Measurements from ENCODE around the gene GGA3.
"Not testable (repeated sequence)": the region's sequence is repeated elsewhere in the genome, so short reads cannot be mapped to it uniquely, and the experiment has no call there.

The GGA3 gene

GRCh38 chr17:75288359-75288758, 27.0 kb upstream of the GGA3 start:
- in situ Hi-C loops (cut with HindIII; ENCODE audit: low sequenced_read_pairs): no loop called here
- DNase-seq (ENCODE audit: low read depth, low spot score): no peak
- peak overlapping the region; percentile 55 for H3K4me3 ChIP-seq (ENCODE audit: low read depth, low read length)
- TF ChIP-seq CTCF (IDR thresholded peaks at IDR 0.05; ENCODE audit: low read depth, low read length): no peak

GRCh38 chr17:75287221-75287620, 25.8 kb upstream of the GGA3 start:
- no peak for DNase-seq (ENCODE audit: low read depth, low spot score)
- in situ Hi-C loops (cut with HindIII; ENCODE audit: low sequenced_read_pairs): no loop called here
- no peak overlapping the region for H3K4me3 ChIP-seq (ENCODE audit: low read depth, low read length)
- TF ChIP-seq CTCF (IDR thresholded peaks at IDR 0.05; ENCODE audit: low read depth, low read length): no peak

- no peak for TF ChIP-seq CTCF (IDR thresholded peaks at IDR 0.05; ENCODE audit: low read depth, low read length)
- no peak overlapping the region for H3K4me3 ChIP-seq (ENCODE audit: low read depth, low read length)
- no peak for DNase-seq (ENCODE audit: low read depth, low spot score)
- in situ Hi-C loops (cut with HindIII; ENCODE audit: low sequenced_read_pairs): no loop called here
These were observed 23.7 kb upstream of the GGA3 start for GRCh38 chr17:75285123-75285522.

GRCh38 chr17:75280189-75280588, 18.8 kb upstream of the GGA3 start:
- in situ Hi-C loops (cut with HindIII; ENCODE audit: low sequenced_read_pairs); H3K4me3 ChIP-seq (ENCODE audit: low read depth, low read length); DNase-seq (ENCODE audit: low read depth, low spot score): not testable (repeated sequence)

GRCh38 chr17:75277664-75278071, 16.3 kb upstream of the GGA3 start:
- no peak overlapping the region for H3K4me3 ChIP-seq (ENCODE audit: low read depth, low read length)
- in situ Hi-C loops (cut with HindIII; ENCODE audit: low sequenced_read_pairs): no loop called here
- TF ChIP-seq CTCF (IDR thresholded peaks at IDR 0.05; ENCODE audit: low read depth, low read length): no peak
- peak; percentile 47 for DNase-seq (ENCODE audit: low read depth, low spot score)

- in situ Hi-C loops (cut with HindIII; ENCODE audit: low sequenced_read_pairs): no loop called here
- peak; percentile 56 for DNase-seq (ENCODE audit: low read depth, low spot score)
- TF ChIP-seq CTCF (IDR thresholded peaks at IDR 0.05; ENCODE audit: low read depth, low read length): no peak
- H3K4me3 ChIP-seq (ENCODE audit: low read depth, low read length): no peak overlapping the region
These were observed 12.7 kb upstream of the GGA3 start for GRCh38 chr17:75273977-75274708.

GRCh38 chr17:75272848-75273184, 11.4 kb upstream of the GGA3 start:
- no peak overlapping the region for H3K4me3 ChIP-seq (ENCODE audit: low read depth, low read length)
- in situ Hi-C loops (cut with HindIII; ENCODE audit: low sequenced_read_pairs): no loop called here
- DNase-seq (ENCODE audit: low read depth, low spot score): no peak
- no peak for TF ChIP-seq CTCF (IDR thresholded peaks at IDR 0.05; ENCODE audit: low read depth, low read length)

Measured in astrocyte of the spinal cord (primary cell).